ENCODE results near the gene PRR16.
"Not testable (repeated sequence)": the region's sequence is repeated elsewhere in the genome, so short reads cannot be mapped to it uniquely, and the experiment has no call there.

PRR16 gene

GRCh38 chr5:120632430-120632829, 168.3 kb downstream of the PRR16 start:
- no peak overlapping the region for H3K4me3 ChIP-seq (ENCODE audit: low read depth, low read length)

- no peak overlapping the region for H3K4me3 ChIP-seq (ENCODE audit: low read depth, low read length)
Observed at GRCh38 chr5:120638449-120638848, 174.3 kb downstream of the PRR16 start.

- no peak overlapping the region for H3K4me3 ChIP-seq (ENCODE audit: low read depth, low read length)
Observed at GRCh38 chr5:120640778-120641177, 176.7 kb downstream of the PRR16 start.

- no peak overlapping the region for H3K4me3 ChIP-seq (ENCODE audit: low read depth, low read length)
Observed at GRCh38 chr5:120644516-120644915, 180.4 kb downstream of the PRR16 start.

- no peak overlapping the region for H3K4me3 ChIP-seq (ENCODE audit: low read depth, low read length)
Observed at GRCh38 chr5:120655828-120656435, 191.8 kb downstream of the PRR16 start.

- H3K4me3 ChIP-seq (ENCODE audit: low read depth, low read length): no peak overlapping the region
Observed at GRCh38 chr5:120657104-120657503, 193.0 kb downstream of the PRR16 start.

GRCh38 chr5:120677481-120677880, 213.4 kb downstream of the PRR16 start:
- H3K4me3 ChIP-seq (ENCODE audit: low read depth, low read length): no peak overlapping the region

GRCh38 chr5:120678279-120678678, 214.2 kb downstream of the PRR16 start:
- H3K4me3 ChIP-seq (ENCODE audit: low read depth, low read length): no peak overlapping the region

GRCh38 chr5:120682851-120683250, 218.8 kb downstream of the PRR16 start:
- H3K4me3 ChIP-seq (ENCODE audit: low read depth, low read length): no peak overlapping the region

- no peak overlapping the region for H3K4me3 ChIP-seq (ENCODE audit: low read depth, low read length)
Observed at GRCh38 chr5:120683580-120683979, 219.5 kb downstream of the PRR16 start.

GRCh38 chr5:120684213-120684612, 220.1 kb downstream of the PRR16 start:
- no peak overlapping the region for H3K4me3 ChIP-seq (ENCODE audit: low read depth, low read length)

GRCh38 chr5:120684749-120685415, 220.8 kb downstream of the PRR16 start:
- H3K4me3 ChIP-seq (ENCODE audit: low read depth, low read length): no peak overlapping the region

GRCh38 chr5:120690621-120691407, 226.7 kb downstream of the PRR16 start:
- H3K4me3 ChIP-seq (ENCODE audit: low read depth, low read length): no peak overlapping the region

- H3K4me3 ChIP-seq (ENCODE audit: low read depth, low read length): no peak overlapping the region
Observed at GRCh38 chr5:120692325-120692724, 228.2 kb downstream of the PRR16 start.

GRCh38 chr5:120695368-120695880, 231.3 kb downstream of the PRR16 start:
- H3K4me3 ChIP-seq (ENCODE audit: low read depth, low read length): no peak overlapping the region

GRCh38 chr5:120697147-120697546, 233.0 kb downstream of the PRR16 start:
- H3K4me3 ChIP-seq (ENCODE audit: low read depth, low read length): peak overlapping the region; percentile 13

GRCh38 chr5:120697670-120698327, 233.7 kb downstream of the PRR16 start:
- not testable (repeated sequence) for H3K4me3 ChIP-seq (ENCODE audit: low read depth, low read length)

- H3K4me3 ChIP-seq (ENCODE audit: low read depth, low read length): peak overlapping the region; percentile 20
Observed at GRCh38 chr5:120700653-120701052, 236.6 kb downstream of the PRR16 start.

GRCh38 chr5:120702817-120703538, 238.9 kb downstream of the PRR16 start:
- peak overlapping the region; percentile 61 for H3K4me3 ChIP-seq (ENCODE audit: low read depth, low read length)

GRCh38 chr5:120703918-120704587, 240.0 kb downstream of the PRR16 start:
- H3K4me3 ChIP-seq (ENCODE audit: low read depth, low read length): peak overlapping the region; percentile 28

All from iPS-11a (cell line).